Neural cell (in vitro differentiated cells): Measurements from ENCODE around the gene XYLT2. TPM values are rescaled to one million over a fixed set of nuclear protein-coding genes. Genes with fewer than 3 reads are reported as not detected.

ENCODE experiments used
- H2AFZ ChIP-seq: fragments of 200-600, 300-800 bp; sonication (generic), shearing (Covaris generic); 2 replicates; pipeline ENCODE4 v1.6.0; 2014; ENCODE audit warnings: low read depth, mild to moderate bottlenecking, antibody characterized with exemption, low read length, moderate library complexity
- H3F3A ChIP-seq: fragments of 200-600 bp; shearing (Covaris generic); 2 replicates; pipeline ENCODE4 v1.6.1; 2016; ENCODE audit warnings: mild to moderate bottlenecking, moderate library complexity, mixed read lengths, antibody characterized with exemption, low read length; ENCODE audit not compliant: insufficient read depth, poor library complexity, severe bottlenecking
- H3K27ac ChIP-seq: fragments of 200-600, 300-800 bp; sonication (generic), shearing (Covaris generic); 2 replicates; pipeline ENCODE4 v1.5.1; 2014; ENCODE audit warnings: mild to moderate bottlenecking, low read length, moderate library complexity
- H3K27me3 ChIP-seq: fragments of 300-800, 200-600 bp; sonication (generic), shearing (Covaris generic); 2 replicates; pipeline ENCODE4 v1.6.0; 2014; ENCODE audit warnings: mild to moderate bottlenecking, low read depth, low read length, moderate library complexity; ENCODE audit not compliant: insufficient read depth
- H3K36me3 ChIP-seq: fragments of 300-800, 200-600 bp; sonication (generic), shearing (Covaris generic); 2 replicates; pipeline ENCODE4 v1.5.1; 2014; ENCODE audit warnings: mild to moderate bottlenecking, antibody characterized with exemption, low read length, moderate library complexity; ENCODE audit not compliant: insufficient read depth
- H3K4me2 ChIP-seq: fragments of 300-800, 200-600 bp; sonication (generic), shearing (Covaris generic); 2 replicates; pipeline ENCODE4 v1.6.0; 2014; ENCODE audit warnings: mild to moderate bottlenecking, low read length
- H3K4me3 ChIP-seq: fragments of 300-800, 200-600 bp; sonication (generic), shearing (Covaris generic); 2 replicates; pipeline ENCODE4 v1.5.1; 2014; ENCODE audit warnings: mild to moderate bottlenecking, low read length, moderate library complexity
- H3K79me2 ChIP-seq: fragments of 200-600 bp; shearing (Covaris generic); replicated peaks from 2 replicates; pipeline ENCODE4 v1.6.0; 2014; ENCODE audit warnings: mild to moderate bottlenecking, low read length, moderate library complexity; ENCODE audit not compliant: insufficient read depth
- H3K9ac ChIP-seq: fragments of 300-800, 200-600 bp; sonication (generic), shearing (Covaris generic); 2 replicates; pipeline ENCODE4 v1.6.1; 2016; ENCODE audit warnings: mild to moderate bottlenecking, low read length, mixed read lengths
- H3K9me2 ChIP-seq: fragments of 200-600 bp; shearing (Covaris generic); 2 replicates; pipeline ENCODE4 v1.6.1; 2016; ENCODE audit warnings: mild to moderate bottlenecking, low read length, mixed read lengths; ENCODE audit not compliant: insufficient read depth
- H3K9me3 ChIP-seq: fragments of 200-600, 300-800 bp; sonication (generic), shearing (Covaris generic); 2 replicates; pipeline ENCODE4 v1.6.1; 2016; ENCODE audit warnings: mild to moderate bottlenecking, mixed run types, low read length, moderate library complexity, mixed read lengths
- H4K20me1 ChIP-seq: fragments of 200-600 bp; shearing (Covaris generic); 2 replicates; pipeline ENCODE4 v1.6.1; 2016; ENCODE audit warnings: mild to moderate bottlenecking, mixed run types; ENCODE audit not compliant: insufficient read depth
- EP300 ChIP-seq: fragments of 450-650 bp; conservative IDR thresholded peaks from 2 replicates; pipeline ENCODE4 v1.6.1; 2014; ENCODE audit warnings: antibody characterized with exemption, mild to moderate bottlenecking, moderate library complexity; ENCODE audit not compliant: poor library complexity, severe bottlenecking
- EZH2 ChIP-seq: fragments of 200-600, 300-800 bp; shearing (Covaris generic), sonication (generic); IDR thresholded peaks from 2 replicates; pipeline ENCODE4 v1.6.1; 2014; ENCODE audit warnings: antibody characterized with exemption, low read length, borderline replicate concordance, mild to moderate bottlenecking; ENCODE audit not compliant: insufficient read depth, poor library complexity, severe bottlenecking
- MXI1 ChIP-seq: fragments of 450-650 bp; conservative IDR thresholded peaks from 2 replicates; pipeline ENCODE4 v1.6.1; 2014; ENCODE audit warnings: antibody characterized with exemption, mild to moderate bottlenecking; ENCODE audit not compliant: poor library complexity, severe bottlenecking
- POLR2AphosphoS5 ChIP-seq: IDR thresholded peaks from 2 replicates; pipeline ENCODE4 v1.6.1; 2012
- RAD21 ChIP-seq: fragments of 450-650 bp; conservative IDR thresholded peaks from 2 replicates; pipeline ENCODE4 v1.6.1; 2014; ENCODE audit warnings: antibody characterized with exemption, mild to moderate bottlenecking, moderate library complexity
- SMC3 ChIP-seq: fragments of 450-650 bp; conservative IDR thresholded peaks from 2 replicates; pipeline ENCODE4 v1.6.1; 2014; ENCODE audit warnings: antibody characterized with exemption, mild to moderate bottlenecking, moderate library complexity; ENCODE audit not compliant: poor library complexity
- TAF1 ChIP-seq: IDR thresholded peaks from 2 replicates; pipeline ENCODE4 v1.6.1; 2012; ENCODE audit warnings: low read depth
- polyA plus RNA-seq: library from polyadenylated mRNA; depleted of rRNA; stranded (reverse); fragments of >200 nt; gene quantifications from 2 replicates; pipeline ENCODE4 v1.2.3, GENCODE V29; 2014
- TF ChIP-seq, protein P1 (sequence below): IDR thresholded peaks from 2 replicates; pipeline ENCODE4 v1.6.1; 2012; ENCODE audit warnings: borderline replicate concordance
- TF ChIP-seq, protein P2 (sequence below): fragments of 450-650 bp; IDR thresholded peaks from 2 replicates; pipeline ENCODE4 v1.5.1; 2014; ENCODE audit warnings: antibody characterized with exemption, mild to moderate bottlenecking, moderate library complexity; ENCODE audit not compliant: poor library complexity, severe bottlenecking

The XYLT2 gene
- polyA plus RNA-seq, 1 donor from 2014 or later, result 6.9 TPM

DNA sequence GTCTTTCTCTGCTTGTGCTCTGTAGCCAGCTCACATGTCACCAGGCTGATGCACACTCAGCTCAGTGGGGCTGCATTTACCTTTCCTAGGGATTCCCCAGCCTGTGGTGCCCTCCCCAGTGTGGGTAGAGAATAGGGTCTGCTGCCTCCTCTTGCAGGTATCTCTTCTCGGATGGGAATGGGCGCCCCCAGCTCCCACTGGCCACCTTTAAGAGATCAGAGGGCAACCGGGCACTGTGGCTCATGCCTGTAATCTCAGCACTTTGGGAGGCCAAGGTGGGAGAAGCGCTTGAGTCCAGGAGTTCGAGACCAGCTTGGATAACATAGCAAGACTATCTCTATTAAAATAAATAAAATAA, 3.3 kb downstream of the XYLT2 start:
- no peaks in the 10 kb centered on the region for H3K9me3 ChIP-seq
- no peaks in the 10 kb centered on the region for H3K9me2 ChIP-seq
- H3K27ac ChIP-seq, result no peak overlapping the region
- no peak overlapping the region for H3K4me3 ChIP-seq
- H3K36me3 ChIP-seq, result no peaks in the 10 kb centered on the region
- TF ChIP-seq SMC3 (no peak), EP300 (no peak), TAF1 (no peak), RAD21 (no peak), MXI1 (no peak), EZH2 (no peak), POLR2AphosphoS5 (no peak)
- TF ChIP-seq, protein P1, sequence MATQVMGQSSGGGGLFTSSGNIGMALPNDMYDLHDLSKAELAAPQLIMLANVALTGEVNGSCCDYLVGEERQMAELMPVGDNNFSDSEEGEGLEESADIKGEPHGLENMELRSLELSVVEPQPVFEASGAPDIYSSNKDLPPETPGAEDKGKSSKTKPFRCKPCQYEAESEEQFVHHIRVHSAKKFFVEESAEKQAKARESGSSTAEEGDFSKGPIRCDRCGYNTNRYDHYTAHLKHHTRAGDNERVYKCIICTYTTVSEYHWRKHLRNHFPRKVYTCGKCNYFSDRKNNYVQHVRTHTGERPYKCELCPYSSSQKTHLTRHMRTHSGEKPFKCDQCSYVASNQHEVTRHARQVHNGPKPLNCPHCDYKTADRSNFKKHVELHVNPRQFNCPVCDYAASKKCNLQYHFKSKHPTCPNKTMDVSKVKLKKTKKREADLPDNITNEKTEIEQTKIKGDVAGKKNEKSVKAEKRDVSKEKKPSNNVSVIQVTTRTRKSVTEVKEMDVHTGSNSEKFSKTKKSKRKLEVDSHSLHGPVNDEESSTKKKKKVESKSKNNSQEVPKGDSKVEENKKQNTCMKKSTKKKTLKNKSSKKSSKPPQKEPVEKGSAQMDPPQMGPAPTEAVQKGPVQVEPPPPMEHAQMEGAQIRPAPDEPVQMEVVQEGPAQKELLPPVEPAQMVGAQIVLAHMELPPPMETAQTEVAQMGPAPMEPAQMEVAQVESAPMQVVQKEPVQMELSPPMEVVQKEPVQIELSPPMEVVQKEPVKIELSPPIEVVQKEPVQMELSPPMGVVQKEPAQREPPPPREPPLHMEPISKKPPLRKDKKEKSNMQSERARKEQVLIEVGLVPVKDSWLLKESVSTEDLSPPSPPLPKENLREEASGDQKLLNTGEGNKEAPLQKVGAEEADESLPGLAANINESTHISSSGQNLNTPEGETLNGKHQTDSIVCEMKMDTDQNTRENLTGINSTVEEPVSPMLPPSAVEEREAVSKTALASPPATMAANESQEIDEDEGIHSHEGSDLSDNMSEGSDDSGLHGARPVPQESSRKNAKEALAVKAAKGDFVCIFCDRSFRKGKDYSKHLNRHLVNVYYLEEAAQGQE, result no peak
- TF ChIP-seq, protein P2, sequence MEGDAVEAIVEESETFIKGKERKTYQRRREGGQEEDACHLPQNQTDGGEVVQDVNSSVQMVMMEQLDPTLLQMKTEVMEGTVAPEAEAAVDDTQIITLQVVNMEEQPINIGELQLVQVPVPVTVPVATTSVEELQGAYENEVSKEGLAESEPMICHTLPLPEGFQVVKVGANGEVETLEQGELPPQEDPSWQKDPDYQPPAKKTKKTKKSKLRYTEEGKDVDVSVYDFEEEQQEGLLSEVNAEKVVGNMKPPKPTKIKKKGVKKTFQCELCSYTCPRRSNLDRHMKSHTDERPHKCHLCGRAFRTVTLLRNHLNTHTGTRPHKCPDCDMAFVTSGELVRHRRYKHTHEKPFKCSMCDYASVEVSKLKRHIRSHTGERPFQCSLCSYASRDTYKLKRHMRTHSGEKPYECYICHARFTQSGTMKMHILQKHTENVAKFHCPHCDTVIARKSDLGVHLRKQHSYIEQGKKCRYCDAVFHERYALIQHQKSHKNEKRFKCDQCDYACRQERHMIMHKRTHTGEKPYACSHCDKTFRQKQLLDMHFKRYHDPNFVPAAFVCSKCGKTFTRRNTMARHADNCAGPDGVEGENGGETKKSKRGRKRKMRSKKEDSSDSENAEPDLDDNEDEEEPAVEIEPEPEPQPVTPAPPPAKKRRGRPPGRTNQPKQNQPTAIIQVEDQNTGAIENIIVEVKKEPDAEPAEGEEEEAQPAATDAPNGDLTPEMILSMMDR, result no peak
- no peak overlapping the region for H3K9ac ChIP-seq
- no peaks in the 10 kb centered on the region for H4K20me1 ChIP-seq
- H2AFZ ChIP-seq, result no peak overlapping the region
- no peak overlapping the region for H3K4me2 ChIP-seq
- no peaks in the 10 kb centered on the region for H3K27me3 ChIP-seq
- H3F3A ChIP-seq, result no peaks in the 10 kb centered on the region
- H3K79me2 ChIP-seq, result no peaks in the 10 kb centered on the region

DNA sequence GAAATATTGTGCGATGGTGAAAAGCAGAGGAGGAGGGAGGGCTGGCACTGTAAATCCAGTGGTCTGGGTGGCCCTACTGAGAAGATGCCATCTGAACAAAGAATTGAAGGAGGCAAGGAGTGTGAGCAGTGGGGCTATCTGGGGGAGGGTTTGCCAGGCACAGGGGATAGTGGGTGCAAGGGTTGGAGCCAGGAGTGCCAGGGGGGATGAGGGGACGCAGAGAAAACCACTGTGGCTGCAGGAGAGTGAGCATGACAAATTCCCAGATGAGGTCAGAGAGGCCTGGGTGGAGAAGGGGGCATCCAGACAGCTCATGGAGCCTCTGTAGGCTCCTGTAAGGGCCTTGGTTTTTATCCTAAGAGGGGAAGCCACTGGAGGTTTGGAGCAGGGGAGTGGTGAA, 4.8 kb downstream of the XYLT2 start:
- Histone ChIP-seq H3K36me3 (no peaks in the 10 kb centered on the region), H3K79me2 (no peaks in the 10 kb centered on the region), H3F3A (no peaks in the 10 kb centered on the region), H4K20me1 (no peaks in the 10 kb centered on the region), H3K4me2 (no peak overlapping the region), H3K9ac (no peak overlapping the region), H3K9me2 (no peaks in the 10 kb centered on the region), H2AFZ (no peak overlapping the region), H3K27ac (no peak overlapping the region), H3K27me3 (no peaks in the 10 kb centered on the region), H3K9me3 (no peaks in the 10 kb centered on the region), H3K4me3 (no peak overlapping the region)
- TF ChIP-seq SMC3 (no peak), EZH2 (no peak), TAF1 (no peak), RAD21 (no peak), POLR2AphosphoS5 (no peak)
- TF ChIP-seq, protein P1, result no peak
- TF ChIP-seq, protein P2, result no peak
